Suprapubic skin (tissue), 4 donors: Measurements from ENCODE around the gene NFATC2. TPM values are rescaled to one million over a fixed set of nuclear protein-coding genes. Genes with fewer than 3 reads are reported as not detected.

Source experiments
- DNase-seq, 2 donors: peaks; one replicate each; pipeline ENCODE4 v3.0.0-alpha.2; 2019; ENCODE audit warnings: low spot score in 2 of 2
- H3K27ac ChIP-seq: fragments of 200-600 bp; sonication (generic); one replicate; pipeline ENCODE4 v1.5.1; 2019
- H3K27me3 ChIP-seq: fragments of 200-600 bp; sonication (generic); one replicate; pipeline ENCODE4 v1.5.1; 2019
- H3K36me3 ChIP-seq: fragments of 200-600 bp; sonication (generic); one replicate; pipeline ENCODE4 v1.5.1; 2019
- H3K4me1 ChIP-seq: fragments of 200-600 bp; sonication (generic); one replicate; pipeline ENCODE4 v1.5.1; 2019
- H3K4me3 ChIP-seq: fragments of 200-600 bp; sonication (generic); one replicate; pipeline ENCODE4 v1.5.1; 2019; ENCODE audit warnings: mild to moderate bottlenecking
- H3K9me3 ChIP-seq: fragments of 200-600 bp; sonication (generic); one replicate; pipeline ENCODE4 v1.5.1; 2019
- CTCF ChIP-seq, 2 donors: fragments of 200-600 bp in 1 of 2; fragments of 450-650 bp in 1 of 2; sonication (generic) in 1 of 2; IDR thresholded peaks; one replicate each; pipeline ENCODE4 v1.5.1; 2016 to 2019; ENCODE audit warnings: antibody characterized with exemption in 2 of 2, mild to moderate bottlenecking in 1 of 2, moderate library complexity in 1 of 2
- EP300 ChIP-seq: sonication (generic); formaldehyde crosslinking; IDR thresholded peaks from one replicate; pipeline ENCODE4 v1.6.1; 2017; ENCODE audit warnings: antibody characterized with exemption
- POLR2A ChIP-seq, 2 donors: fragments of 450-650 bp; IDR thresholded peaks; one replicate each; pipeline ENCODE4 v1.6.1; 2017; ENCODE audit warnings: antibody characterized with exemption in 2 of 2, mild to moderate bottlenecking in 2 of 2, moderate library complexity in 2 of 2
- POLR2AphosphoS5 ChIP-seq, 3 donors: sonication (generic); formaldehyde crosslinking; IDR thresholded peaks; one replicate each; pipeline ENCODE4 v1.6.1; 2017; ENCODE audit warnings: antibody characterized with exemption in 3 of 3
- WGBS: methylation state at CpG from one replicate; pipeline ENCODE4 v1.1.5; 2018; 5-methylcytosine and 5-hydroxymethylcytosine counted together
- total RNA-seq, 4 donors: library from RNA; depleted of rRNA; stranded (reverse); fragments of >200 nt; gene quantifications; one replicate each; pipeline ENCODE4 v1.1.0, GENCODE V29; 2016

Gene NFATC2
- total RNA-seq, 4 donors from 2014 or later: 5.4 to 15.7 (median 8.4) TPM

DNA sequence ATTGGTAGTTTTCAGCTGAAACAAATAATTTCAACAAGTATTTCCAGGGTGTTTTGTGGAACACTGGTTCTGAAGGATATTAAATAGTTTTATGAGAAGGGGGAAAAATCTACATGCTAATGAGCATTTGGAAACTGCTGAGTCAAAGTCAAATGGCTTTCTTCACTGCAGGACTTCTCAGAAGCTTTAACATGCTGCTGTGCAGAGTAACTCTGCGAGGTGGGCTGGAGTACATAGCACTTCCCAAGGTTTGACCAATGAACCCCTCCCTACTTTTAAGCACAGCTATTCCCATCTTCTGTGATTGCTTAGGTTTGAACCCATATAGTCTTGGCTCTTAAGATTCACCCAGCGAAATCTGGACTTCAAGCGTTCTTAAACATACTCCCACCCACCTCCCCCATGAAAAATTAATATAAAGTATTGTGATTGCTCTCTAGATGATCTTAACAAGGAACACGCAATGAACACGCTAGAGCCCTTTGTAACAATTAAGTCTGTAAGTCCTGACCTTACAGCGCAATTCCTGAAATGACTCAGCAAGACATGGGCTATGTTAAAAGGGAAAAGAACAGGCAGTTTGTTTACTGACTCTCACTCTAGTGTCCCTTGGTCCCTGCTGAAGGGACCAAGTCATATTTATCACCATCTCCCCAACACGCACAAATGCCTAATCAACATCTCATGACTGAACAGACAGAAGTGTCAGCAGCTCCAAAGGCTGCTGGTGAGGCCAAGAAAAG is 105.2 kb downstream of the NFATC2 start:
- Histone ChIP-seq H3K36me3 (peaks cover 13% of the 10 kb centered on the region), H3K4me3 (no peak overlapping the region), H3K9me3 (no peaks in the 10 kb centered on the region), H3K27ac (no peak overlapping the region), H3K4me1 (no peaks in the 10 kb centered on the region), H3K27me3 (no peaks in the 10 kb centered on the region)
- DNase-seq: no peak
- TF ChIP-seq EP300: no peak
- TF ChIP-seq CTCF (IDR thresholded peaks at IDR 0.05): no peak
- TF ChIP-seq POLR2A (IDR thresholded peaks at IDR 0.05): no peak
- no peak for TF ChIP-seq POLR2AphosphoS5 (IDR thresholded peaks at IDR 0.05)
- 95% methylated on average over 7 of the region's 7 CpGs for WGBS

- Histone ChIP-seq H3K4me3 (no peak overlapping the region), H3K4me1 (no peaks in the 10 kb centered on the region), H3K9me3 (no peaks in the 10 kb centered on the region), H3K36me3 (peaks cover 18% of the 10 kb centered on the region), H3K27ac (no peak overlapping the region), H3K27me3 (no peaks in the 10 kb centered on the region)
- 97% methylated on average over 6 of the region's 6 CpGs for WGBS
- DNase-seq: no peak
- TF ChIP-seq CTCF (IDR thresholded peaks at IDR 0.05) (no peak), EP300 (no peak), POLR2AphosphoS5 (IDR thresholded peaks at IDR 0.05) (no peak), POLR2A (IDR thresholded peaks at IDR 0.05) (no peak)
Measured at GRCh38 chr20:51434580-51435247, 107.8 kb downstream of the NFATC2 start.

GRCh38 chr20:51434026-51434425 is 108.5 kb downstream of the NFATC2 start:
- H3K27me3 ChIP-seq: no peaks in the 10 kb centered on the region
- H3K4me1 ChIP-seq: no peaks in the 10 kb centered on the region
- H3K9me3 ChIP-seq: no peaks in the 10 kb centered on the region
- TF ChIP-seq CTCF (IDR thresholded peaks at IDR 0.05) (no peak), POLR2AphosphoS5 (IDR thresholded peaks at IDR 0.05) (no peak)
- no peak overlapping the region for H3K4me3 ChIP-seq
- peaks cover 18% of the 10 kb centered on the region for H3K36me3 ChIP-seq
- 93% methylated on average over 2 of the region's 2 CpGs for WGBS
- DNase-seq: no peak
- no peak overlapping the region for H3K27ac ChIP-seq

GRCh38 chr20:51432875-51433274 is 109.6 kb downstream of the NFATC2 start:
- no peaks in the 10 kb centered on the region for H3K4me1 ChIP-seq
- H3K4me3 ChIP-seq: no peak overlapping the region
- TF ChIP-seq POLR2A (IDR thresholded peaks at IDR 0.05) (no peak), EP300 (no peak), POLR2AphosphoS5 (IDR thresholded peaks at IDR 0.05) (no peak), CTCF (IDR thresholded peaks at IDR 0.05) (no peak)
- peaks cover 18% of the 10 kb centered on the region for H3K36me3 ChIP-seq
- H3K27me3 ChIP-seq: no peaks in the 10 kb centered on the region
- no peaks in the 10 kb centered on the region for H3K9me3 ChIP-seq
- DNase-seq: no peak
- no peak overlapping the region for H3K27ac ChIP-seq
- WGBS: 82% methylated on average over 3 of the region's 3 CpGs

- H3K9me3 ChIP-seq: no peaks in the 10 kb centered on the region
- no peak for DNase-seq
- H3K27ac ChIP-seq: no peak overlapping the region
- TF ChIP-seq EP300 (no peak), POLR2A (IDR thresholded peaks at IDR 0.05) (no peak), CTCF (IDR thresholded peaks at IDR 0.05) (no peak), POLR2AphosphoS5 (IDR thresholded peaks at IDR 0.05) (no peak)
- peaks cover 18% of the 10 kb centered on the region for H3K36me3 ChIP-seq
- H3K27me3 ChIP-seq: no peaks in the 10 kb centered on the region
- WGBS: 90% methylated on average over 15 of the region's 27 CpGs
- no peak overlapping the region for H3K4me3 ChIP-seq
- no peaks in the 10 kb centered on the region for H3K4me1 ChIP-seq
Measured at GRCh38 chr20:51432251-51432784, 110.2 kb downstream of the NFATC2 start.
